Heart right ventricle (tissue), 16 donors: Measurements from ENCODE around the gene PBOV1. TPM values are rescaled to one million over a fixed set of nuclear protein-coding genes. Genes with fewer than 3 reads are reported as not detected.

Source experiments
- ATAC-seq, 8 donors: fragments of 200-7000 bp; cut with Tn5 transposase; one replicate each; pipeline ENCODE4 v1.9.1; 2020; ENCODE audit warnings: mild to moderate bottlenecking in 8 of 8, moderate library complexity in 8 of 8, moderate number of reproducible peaks in 1 of 8
- DNase-seq, 2 donors: peaks; one replicate each; pipeline ENCODE4 v3.0.0-alpha.2; 2020
- H3K27ac ChIP-seq, 10 donors: fragments of 200-600 bp; sonication (generic) in 2 of 10; one replicate each; pipeline versions ENCODE4 v1.5.0 to v1.8.0; 2020 to 2022; ENCODE audit warnings: mild to moderate bottlenecking in 3 of 10
- H3K27me3 ChIP-seq, 7 donors: fragments of 200-600 bp; one replicate each; pipeline ENCODE4 v1.8.0; 2021 to 2022; ENCODE audit warnings: mild to moderate bottlenecking in 2 of 7
- H3K36me3 ChIP-seq, 9 donors: fragments of 200-600 bp; sonication (generic) in 1 of 9; one replicate each; pipeline versions ENCODE4 v1.5.0 to v1.8.0; 2020 to 2022; ENCODE audit warnings: mild to moderate bottlenecking in 2 of 9
- H3K4me1 ChIP-seq, 9 donors: fragments of 200-600 bp; sonication (generic) in 1 of 9; one replicate each; pipeline versions ENCODE4 v1.5.0 to v1.8.0; 2020 to 2022; ENCODE audit warnings: mild to moderate bottlenecking in 4 of 9
- H3K4me3 ChIP-seq, 10 donors: fragments of 200-600 bp; sonication (generic) in 2 of 10; one replicate each; pipeline versions ENCODE4 v1.5.0 to v1.8.0; 2020 to 2022; ENCODE audit warnings: mild to moderate bottlenecking in 7 of 10, moderate library complexity in 2 of 10
- H3K9me3 ChIP-seq, 11 donors: fragments of 200-600 bp in 10 of 11; sonication (generic) in 2 of 11; one replicate each; pipeline versions ENCODE4 v1.5.0 to v1.8.0; 2013 to 2022; ENCODE audit warnings: mild to moderate bottlenecking in 2 of 11, control low read depth in 1 of 11, moderate library complexity in 1 of 11
- CTCF ChIP-seq, 9 donors: fragments of 200-600 bp; sonication (generic) in 2 of 9; IDR thresholded peaks; one replicate each; pipeline versions ENCODE4 v1.5.0 to v1.8.0; 2021 to 2022; ENCODE audit warnings: antibody characterized with exemption in 9 of 9, mild to moderate bottlenecking in 5 of 9, moderate library complexity in 1 of 9
- WGBS, 2 donors: extraction: QIAGEN DNeasy Blood & Tissue Kit; methylation state at CpG; one replicate each; pipeline ENCODE4 v1.1.7; 2013; ENCODE audit warnings: inconsistent platforms in 1 of 2; 5-methylcytosine and 5-hydroxymethylcytosine counted together
- intact Hi-C, 10 donors: fragments of 100-400 bp; cut with DNase I; formaldehyde crosslinking; loops; one replicate each; pipeline versions ENCODE4 v1.11.1 to v1.14.2; 2022
- polyA plus RNA-seq, 2 donors: library from polyadenylated mRNA; stranded (reverse); fragments of 200-250 nt; gene quantifications; one replicate each; pipeline ENCODE4 v1.2.3, GENCODE V29; 2013
- total RNA-seq, 10 donors: library from RNA; stranded (reverse); fragmentation: NEBNext Ultra II Directional in 3 of 10; extraction: Animal tissue kit (Norgen Biotek cat#: 25700) in 3 of 10; gene quantifications; one replicate each; pipeline versions ENCODE4 v1.2.1 to v1.2.4, GENCODE V29; 2021 to 2023
- donor health status: Arrhythmogenic right ventricular cardiomyopathy.
- donor health status: ischemic (EF 13 %, LVEDD 7.1; RV severe dilation, severe dysfunction).
- donor health status: healthy with polysubstance abuse.
- donor health status: DM: no; HTN: yes; CAD: no.
- donor health status: DM: no; HTN: no; CAD: no.
- donor health status: ischemic (EF 25% LVEDD 6.9; RV normal size, moderate dysfunction).
- donor health status: ischemic (EF 25% LVEDD 5.7; RV mildly dilated, moderate dysfunction).
- donor health status: healthy.
- donor health status: DM: yes; HTN: yes; CAD: no.
- donor health status: Ischemic cardiomyopathy.
- donor health status: ischemic (EF 35%, LVEDD 5.7; RV mildly dilated, moderate dysfunction).
- donor health status: nonischemic (EF 11% LVEDD 7.7; RV severe dilation, severe dysfunction).
- donor health status: DM: yes; HTN: yes; CAD: no.
- donor health status: PGD.
- donor health status: ischemic (EF 29% LVEDD 5.4; RV normal size, mild dysfunction).
- donor health status: nonischemic (EF 23%, LVEDD 6.1; RV moderate dilation, normal function).

PBOV1 gene
- total and polyA plus RNA-seq, 12 donors, result not detected

DNA sequence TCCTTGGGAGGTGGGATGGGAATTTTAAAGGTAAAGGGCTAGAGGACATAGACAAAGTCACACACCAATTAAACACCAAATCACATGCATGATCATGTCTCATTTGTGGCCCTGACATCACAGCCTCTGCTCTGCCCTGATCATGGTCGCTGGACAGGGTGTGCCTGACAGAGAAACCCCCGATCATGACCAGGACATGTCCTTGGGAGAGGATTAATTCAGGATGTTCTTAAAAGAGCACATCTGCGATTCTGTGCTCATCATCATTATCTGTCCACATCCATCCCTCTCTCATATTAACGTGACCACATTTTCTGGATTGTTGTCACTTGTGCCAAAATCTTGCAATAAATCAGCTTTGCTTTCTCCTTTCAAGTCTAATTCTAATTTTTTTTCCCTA lies 7.7 kb upstream of the PBOV1 start:
- intact Hi-C loops, result loop anchor here in 1 of 10 donors (2.0 kb wide), 1 partner anchor 47 kb away; no protein-coding TSS in a partner anchor
- Histone ChIP-seq H3K9me3 (no peaks in the 10 kb centered on the region), H3K36me3 (no peaks in the 10 kb centered on the region), H3K4me3 (no peak overlapping the region), H3K4me1 (no peaks in the 10 kb centered on the region), H3K27ac (no peak overlapping the region), H3K27me3 (no peaks in the 10 kb centered on the region)
- WGBS, 2 donors, result 80 to 86% methylated on average over 4 of the region's 4 CpGs
- no peak for TF ChIP-seq CTCF (IDR thresholded peaks at IDR 0.05)
- DNase-seq, result no peak
- ATAC-seq, result no peak

GRCh38 chr6:138222901-138223546 lies 4.7 kb upstream of the PBOV1 start:
- TF ChIP-seq CTCF (IDR thresholded peaks at IDR 0.05), result no peak
- H3K4me1 ChIP-seq, result no peaks in the 10 kb centered on the region
- no peak overlapping the region for H3K4me3 ChIP-seq
- no peaks in the 10 kb centered on the region for H3K36me3 ChIP-seq
- WGBS, 2 donors, result 73 to 83% methylated on average over 4 of the region's 4 CpGs
- intact Hi-C loops, result no loop called here
- no peaks in the 10 kb centered on the region for H3K27me3 ChIP-seq
- ATAC-seq (no peak), DNase-seq (no peak)
- H3K27ac ChIP-seq, result no peak overlapping the region
- no peaks in the 10 kb centered on the region for H3K9me3 ChIP-seq

GRCh38 chr6:138219901-138220300 lies 1.6 kb upstream of the PBOV1 start:
- H3K27ac ChIP-seq, result no peak overlapping the region
- H3K9me3 ChIP-seq, result no peaks in the 10 kb centered on the region
- H3K27me3 ChIP-seq, result no peaks in the 10 kb centered on the region
- no peak for TF ChIP-seq CTCF (IDR thresholded peaks at IDR 0.05)
- DNase-seq, result no peak
- H3K4me1 ChIP-seq, result no peaks in the 10 kb centered on the region
- no peaks in the 10 kb centered on the region for H3K36me3 ChIP-seq
- 95% methylated on average over 4 of the region's 4 CpGs for WGBS, 2 donors
- no peak overlapping the region for H3K4me3 ChIP-seq
- intact Hi-C loops, result loop anchor here in 1 of 10 donors (10.0 kb wide), 1 partner anchor 105 kb away; no protein-coding TSS in a partner anchor
- no peak for ATAC-seq

- Histone ChIP-seq H3K4me3 (no peak overlapping the region), H3K4me1 (no peaks in the 10 kb centered on the region), H3K36me3 (no peaks in the 10 kb centered on the region), H3K27ac (no peak overlapping the region), H3K27me3 (no peaks in the 10 kb centered on the region), H3K9me3 (no peaks in the 10 kb centered on the region)
- ATAC-seq (no peak), DNase-seq (no peak)
- no peak for TF ChIP-seq CTCF (IDR thresholded peaks at IDR 0.05)
- 91 to 95% methylated on average over 3 of the region's 3 CpGs for WGBS, 2 donors
- intact Hi-C loops, result loop anchor here in 1 of 10 donors (10.0 kb wide), 1 partner anchor 105 kb away; no protein-coding TSS in a partner anchor
Measured at GRCh38 chr6:138219398-138219797, 1.1 kb upstream of the PBOV1 start.
